H9 (cell line): ENCODE results near the gene ZNF317. TPM values are rescaled to one million over a fixed set of nuclear protein-coding genes. Genes with fewer than 3 reads are reported as not detected.

Experiments
- DNase-seq: peaks from one replicate; pipeline ENCODE4 v3.0.0-alpha.2; 2017
- H2AFZ ChIP-seq: one replicate; pipeline ENCODE4 v1.6.1; 2013; ENCODE audit warnings: mild to moderate bottlenecking, low read length, control low read depth, moderate library complexity
- H2AK5ac ChIP-seq: 2 replicates; pipeline ENCODE4 v1.6.1; 2013; ENCODE audit warnings: low read length, control low read depth, mixed read lengths; ENCODE audit not compliant: insufficient read length
- H2BK120ac ChIP-seq: one replicate; pipeline ENCODE4 v1.6.1; 2013; ENCODE audit warnings: low read depth, mild to moderate bottlenecking, low read length, control low read depth, inconsistent platforms; ENCODE audit not compliant: poor library complexity, severe bottlenecking
- H2BK12ac ChIP-seq: 2 replicates; pipeline ENCODE4 v1.6.1; 2013; ENCODE audit warnings: low read length, control low read depth, mixed read lengths, low read depth; ENCODE audit not compliant: insufficient read length
- H2BK15ac ChIP-seq: 2 replicates; pipeline ENCODE4 v1.6.1; 2013; ENCODE audit warnings: low read depth, low read length, control low read depth
- H2BK20ac ChIP-seq: one replicate; pipeline ENCODE4 v1.6.1; 2013; ENCODE audit warnings: low read depth, mild to moderate bottlenecking, low read length, control low read depth, inconsistent platforms; ENCODE audit not compliant: poor library complexity, severe bottlenecking
- H2BK5ac ChIP-seq: 2 replicates; pipeline ENCODE4 v1.6.1; 2013; ENCODE audit warnings: low read length, control low read depth, mixed read lengths; ENCODE audit not compliant: insufficient read length
- H3K14ac ChIP-seq: 2 replicates; pipeline ENCODE4 v1.6.1; 2013; ENCODE audit warnings: low read length, control low read depth; ENCODE audit not compliant: insufficient read depth
- H3K18ac ChIP-seq: 2 replicates; pipeline ENCODE4 v1.6.1; 2013; ENCODE audit warnings: low read depth, mild to moderate bottlenecking, mixed read lengths, low read length, control low read depth; ENCODE audit not compliant: insufficient read length
- H3K23ac ChIP-seq: 2 replicates; pipeline ENCODE4 v1.6.1; 2013; ENCODE audit warnings: low read length, control low read depth, mixed read lengths, low read depth; ENCODE audit not compliant: insufficient read length
- H3K23me2 ChIP-seq: 2 replicates; pipeline ENCODE4 v1.6.1; 2013; ENCODE audit warnings: low read depth, mild to moderate bottlenecking, mixed read lengths, low read length, control low read depth; ENCODE audit not compliant: insufficient read length, poor library complexity, severe bottlenecking
- H3K27ac ChIP-seq: 2 replicates; pipeline ENCODE4 v1.5.1; 2013; ENCODE audit warnings: low read length, control low read depth, mixed read lengths, low read depth; ENCODE audit not compliant: insufficient read length
- H3K27me3 ChIP-seq: 2 replicates; pipeline ENCODE4 v1.6.1; 2013; ENCODE audit warnings: low read length, control low read depth, inconsistent platforms; ENCODE audit not compliant: insufficient read depth
- H3K4ac ChIP-seq: 2 replicates; pipeline ENCODE4 v1.6.1; 2013; ENCODE audit warnings: low read depth, mild to moderate bottlenecking, control low read depth, inconsistent platforms, low read length, moderate library complexity
- H3K4me1 ChIP-seq: 2 replicates; pipeline ENCODE4 v1.6.1; 2013; ENCODE audit warnings: low read length, control low read depth, inconsistent platforms; ENCODE audit not compliant: insufficient read depth
- H3K4me2 ChIP-seq: 2 replicates; pipeline ENCODE4 v1.6.1; 2013; ENCODE audit warnings: low read length, control low read depth, mixed read lengths; ENCODE audit not compliant: insufficient read length, insufficient read depth
- H3K56ac ChIP-seq: 2 replicates; pipeline ENCODE4 v1.6.1; 2013; ENCODE audit warnings: low read depth, mild to moderate bottlenecking, mixed read lengths, low read length, control low read depth; ENCODE audit not compliant: insufficient read length
- H3K79me1 ChIP-seq: 2 replicates; pipeline ENCODE4 v1.6.1; 2013; ENCODE audit warnings: low read depth, mild to moderate bottlenecking, moderate library complexity, low read length, control low read depth, inconsistent platforms; ENCODE audit not compliant: insufficient read depth, poor library complexity, severe bottlenecking
- H3K79me2 ChIP-seq: 2 replicates; pipeline ENCODE4 v1.6.1; 2013; ENCODE audit warnings: low read length, control low read depth, inconsistent platforms; ENCODE audit not compliant: insufficient read depth
- H3K9ac ChIP-seq: 2 replicates; pipeline ENCODE4 v1.6.1; 2013; ENCODE audit warnings: low read length, control low read depth, mixed read lengths; ENCODE audit not compliant: insufficient read length; ENCODE audit errors: extremely low read depth
- H3K9me3 ChIP-seq: one replicate; pipeline ENCODE4 v1.6.1; 2013; ENCODE audit warnings: low read depth, low read length, inconsistent platforms; ENCODE audit not compliant: control insufficient read depth
- H3T11ph ChIP-seq: one replicate; pipeline ENCODE4 v1.6.1; 2013; ENCODE audit warnings: mild to moderate bottlenecking, low read length, control low read depth, inconsistent platforms
- H4K20me1 ChIP-seq: one replicate; pipeline ENCODE4 v1.6.1; 2013; ENCODE audit not compliant: control insufficient read depth, insufficient read length, insufficient read depth
- H4K5ac ChIP-seq: 2 replicates; pipeline ENCODE4 v1.6.1; 2013; ENCODE audit warnings: low read depth, mild to moderate bottlenecking, mixed read lengths, low read length, control low read depth; ENCODE audit not compliant: insufficient read length
- H4K8ac ChIP-seq: replicated peaks from 2 replicates; pipeline ENCODE4 v1.6.1; 2013; ENCODE audit warnings: low read length, control low read depth, mixed read lengths, low read depth; ENCODE audit not compliant: insufficient read length
- H4K91ac ChIP-seq: 2 replicates; pipeline ENCODE4 v1.6.1; 2013; ENCODE audit warnings: low read depth, mild to moderate bottlenecking, moderate library complexity, mixed read lengths, low read length, control low read depth; ENCODE audit not compliant: insufficient read length
- H3K27ac Mint-ChIP-seq, 3 experiments: 2 replicates in 2 of 3; 3 replicates in 1 of 3; pipeline ENCODE4 v1.8.0; 2020 to 2021; ENCODE audit warnings: mixed read lengths in 3 of 3, mild to moderate bottlenecking in 1 of 3, moderate library complexity in 1 of 3
- H3K27me3 Mint-ChIP-seq: 2 replicates; pipeline ENCODE4 v1.8.0; 2021; ENCODE audit warnings: low read depth, mild to moderate bottlenecking, moderate library complexity, mixed read lengths
- H3K36me3 Mint-ChIP-seq, 3 experiments: 2 replicates in 2 of 3; 3 replicates in 1 of 3; pipeline ENCODE4 v1.8.0; 2020 to 2021; ENCODE audit warnings: low read depth in 3 of 3, mixed read lengths in 3 of 3; ENCODE audit not compliant: insufficient read depth in 1 of 3
- H3K4me1 Mint-ChIP-seq, 2 experiments: 2 replicates each; pipeline ENCODE4 v1.8.0; 2020; ENCODE audit warnings: mixed read lengths in 2 of 2
- H3K4me3 Mint-ChIP-seq, 2 experiments: 2 replicates in 1 of 2; 3 replicates in 1 of 2; pipeline ENCODE4 v1.8.0; 2020 to 2021; ENCODE audit warnings: mild to moderate bottlenecking in 2 of 2, mixed read lengths in 2 of 2, moderate library complexity in 1 of 2
- H3K9me3 Mint-ChIP-seq, 2 experiments: 2 replicates in 1 of 2; 3 replicates in 1 of 2; pipeline ENCODE4 v1.8.0; 2020; ENCODE audit warnings: mild to moderate bottlenecking in 2 of 2, mixed read lengths in 2 of 2, moderate library complexity in 1 of 2
- WGBS: extraction: QIAGEN DNeasy Blood & Tissue Kit; methylation state at CpG from one replicate; pipeline ENCODE4 v1.1.7; 2013; ENCODE audit warnings: missing lambda C conversion rate, low lambda C conversion rate, mixed read lengths; ENCODE audit not compliant: insufficient read length; ENCODE audit errors: extremely low coverage; 5-methylcytosine and 5-hydroxymethylcytosine counted together
- total RNA-seq: library from RNA; stranded (reverse); gene quantifications from 2 replicates; pipeline ENCODE4 v1.2.1, GENCODE V29; 2021
- TF ChIP-seq, protein P1 (sequence below): fragments of 200-600 bp; sonication (generic); conservative IDR thresholded peaks from 3 replicates; pipeline ENCODE4 v1.8.0; 2021; ENCODE audit warnings: antibody characterized with exemption, mild to moderate bottlenecking

ZNF317 gene
- total RNA-seq, 1 experiment from 2014 or later = 52.8 TPM

GRCh38 chr19:9175326-9175725 lies 35.1 kb downstream of the ZNF317 start:
- no peak overlapping the region for H3K4ac ChIP-seq
- no peaks in the 10 kb centered on the region for H3K79me1 ChIP-seq
- H4K8ac ChIP-seq = no peak overlapping the region
- H3K4me1 Mint-ChIP-seq = no peaks in the 10 kb centered on the region
- no peak overlapping the region for H2AFZ ChIP-seq
- H2BK20ac ChIP-seq = no peak overlapping the region
- no peaks in the 10 kb centered on the region for H3K23me2 ChIP-seq
- no peak overlapping the region for H2BK15ac ChIP-seq
- no peak overlapping the region for H3K4me3 Mint-ChIP-seq
- H3K9me3 Mint-ChIP-seq = peaks cover 43 to 45% of the 10 kb centered on the region in 2 experiments
- TF ChIP-seq, protein P1, sequence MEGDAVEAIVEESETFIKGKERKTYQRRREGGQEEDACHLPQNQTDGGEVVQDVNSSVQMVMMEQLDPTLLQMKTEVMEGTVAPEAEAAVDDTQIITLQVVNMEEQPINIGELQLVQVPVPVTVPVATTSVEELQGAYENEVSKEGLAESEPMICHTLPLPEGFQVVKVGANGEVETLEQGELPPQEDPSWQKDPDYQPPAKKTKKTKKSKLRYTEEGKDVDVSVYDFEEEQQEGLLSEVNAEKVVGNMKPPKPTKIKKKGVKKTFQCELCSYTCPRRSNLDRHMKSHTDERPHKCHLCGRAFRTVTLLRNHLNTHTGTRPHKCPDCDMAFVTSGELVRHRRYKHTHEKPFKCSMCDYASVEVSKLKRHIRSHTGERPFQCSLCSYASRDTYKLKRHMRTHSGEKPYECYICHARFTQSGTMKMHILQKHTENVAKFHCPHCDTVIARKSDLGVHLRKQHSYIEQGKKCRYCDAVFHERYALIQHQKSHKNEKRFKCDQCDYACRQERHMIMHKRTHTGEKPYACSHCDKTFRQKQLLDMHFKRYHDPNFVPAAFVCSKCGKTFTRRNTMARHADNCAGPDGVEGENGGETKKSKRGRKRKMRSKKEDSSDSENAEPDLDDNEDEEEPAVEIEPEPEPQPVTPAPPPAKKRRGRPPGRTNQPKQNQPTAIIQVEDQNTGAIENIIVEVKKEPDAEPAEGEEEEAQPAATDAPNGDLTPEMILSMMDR = no peak
- H3K9ac ChIP-seq = no peak overlapping the region
- H2BK120ac ChIP-seq = no peak overlapping the region
- peaks cover 6 to 13% (median 10%) of the 10 kb centered on the region in 3 experiments for H3K36me3 Mint-ChIP-seq
- H3K9me3 ChIP-seq = peaks cover 5% of the 10 kb centered on the region
- no peak overlapping the region for H4K5ac ChIP-seq
- no peak overlapping the region for H3K18ac ChIP-seq
- H3K4me2 ChIP-seq = no peak overlapping the region
- H3K56ac ChIP-seq = no peak overlapping the region
- H3K27ac Mint-ChIP-seq = no peak overlapping the region
- no peaks in the 10 kb centered on the region for H4K20me1 ChIP-seq
- no CpG with 5 or more reads among the region's 5 CpGs for WGBS
- no peak for DNase-seq
- no peak overlapping the region for H4K91ac ChIP-seq
- no peak overlapping the region for H2BK5ac ChIP-seq
- no peak overlapping the region for H3T11ph ChIP-seq
- no peak overlapping the region for H3K14ac ChIP-seq
- H3K27me3 ChIP-seq = no peaks in the 10 kb centered on the region
- no peak overlapping the region for H3K27ac ChIP-seq
- H3K4me1 ChIP-seq = no peaks in the 10 kb centered on the region
- no peaks in the 10 kb centered on the region; the same call in 1 of the 2 replicates for H3K27me3 Mint-ChIP-seq
- no peak overlapping the region for H2AK5ac ChIP-seq
- no peaks in the 10 kb centered on the region for H3K79me2 ChIP-seq
- no peak overlapping the region for H3K23ac ChIP-seq
- no peak overlapping the region for H2BK12ac ChIP-seq
